Esophagus muscularis mucosa (tissue), 3 donors: ENCODE data around the gene SYT17.

ENCODE experiments used
- CTCF ChIP-seq, 3 experiments: fragments of 200-600 bp in 2 of 3; fragments of 450-650 bp in 1 of 3; sonication (generic) in 2 of 3; IDR thresholded peaks; one replicate each; pipeline ENCODE4 v1.5.1; 2017 to 2019; ENCODE audit warnings: antibody characterized with exemption in 3 of 3, mild to moderate bottlenecking in 2 of 3, moderate library complexity in 1 of 3
- POLR2A ChIP-seq: fragments of 450-650 bp; IDR thresholded peaks from one replicate; pipeline ENCODE4 v1.6.1; 2017; ENCODE audit warnings: antibody characterized with exemption, moderate library complexity, mild to moderate bottlenecking, low read depth

- TF ChIP-seq CTCF (IDR thresholded peaks at IDR 0.05) (no peak), POLR2A (no peak)
These were observed 18.4 kb downstream of the SYT17 start for GRCh38 chr16:19186408-19186807.
